GM18868 (cell line): ENCODE measurements around the gene LRCH3.

Experiments used
- ATAC-seq: cut with Tn5 transposase; IDR thresholded peaks from one replicate; pipeline ENCODE4 v1.9.1; 2021; ENCODE audit warnings: mild to moderate bottlenecking, moderate library complexity; ENCODE audit not compliant: unreplicated experiment

The LRCH3 gene

GRCh38 chr3:197791892-197792647 lies 1.0 kb downstream of the LRCH3 start:
- ATAC-seq, result peak; percentile 23

GRCh38 chr3:197793247-197793646 lies 2.2 kb downstream of the LRCH3 start:
- ATAC-seq, result peak; percentile 30

GRCh38 chr3:197794115-197794514 lies 3.1 kb downstream of the LRCH3 start:
- peak; percentile 22 for ATAC-seq

GRCh38 chr3:197795200-197795599 lies 4.1 kb downstream of the LRCH3 start:
- ATAC-seq, result no peak

GRCh38 chr3:197796087-197796486 lies 5.0 kb downstream of the LRCH3 start:
- ATAC-seq, result no peak

- ATAC-seq, result peak; percentile 65
Measured at GRCh38 chr3:197798863-197799262, 7.8 kb downstream of the LRCH3 start.

- ATAC-seq, result no peak
Measured at GRCh38 chr3:197800379-197800778, 9.3 kb downstream of the LRCH3 start.

GRCh38 chr3:197801891-197802778 lies 11.1 kb downstream of the LRCH3 start:
- ATAC-seq, result no peak

- no peak for ATAC-seq
Measured at GRCh38 chr3:197802779-197803459, 11.9 kb downstream of the LRCH3 start.

GRCh38 chr3:197804511-197804910 lies 13.5 kb downstream of the LRCH3 start:
- no peak for ATAC-seq

GRCh38 chr3:197807969-197808587 lies 17.0 kb downstream of the LRCH3 start:
- no peak for ATAC-seq

GRCh38 chr3:197809356-197810020 lies 18.4 kb downstream of the LRCH3 start:
- ATAC-seq, result no peak

- ATAC-seq, result no peak
Measured at GRCh38 chr3:197810901-197811300, 19.8 kb downstream of the LRCH3 start.

GRCh38 chr3:197811343-197811742 lies 20.3 kb downstream of the LRCH3 start:
- ATAC-seq, result no peak

GRCh38 chr3:197814372-197814771 lies 23.3 kb downstream of the LRCH3 start:
- ATAC-seq, result no peak

- ATAC-seq, result no peak
Measured at GRCh38 chr3:197820550-197821335, 29.7 kb downstream of the LRCH3 start.

GRCh38 chr3:197829397-197830045 lies 38.5 kb downstream of the LRCH3 start:
- no peak for ATAC-seq

GRCh38 chr3:197830308-197830966 lies 39.4 kb downstream of the LRCH3 start:
- no peak for ATAC-seq

- no peak for ATAC-seq
Measured at GRCh38 chr3:197830967-197831313, 39.9 kb downstream of the LRCH3 start.
